ENCODE measurements around the gene CFDP1.

CFDP1 gene

GRCh38 chr16:75252049-75252864 lies 181.0 kb downstream of the CFDP1 start:
- DNase-seq (ENCODE audit: low read depth), result no peak
- TF ChIP-seq, protein P1, sequence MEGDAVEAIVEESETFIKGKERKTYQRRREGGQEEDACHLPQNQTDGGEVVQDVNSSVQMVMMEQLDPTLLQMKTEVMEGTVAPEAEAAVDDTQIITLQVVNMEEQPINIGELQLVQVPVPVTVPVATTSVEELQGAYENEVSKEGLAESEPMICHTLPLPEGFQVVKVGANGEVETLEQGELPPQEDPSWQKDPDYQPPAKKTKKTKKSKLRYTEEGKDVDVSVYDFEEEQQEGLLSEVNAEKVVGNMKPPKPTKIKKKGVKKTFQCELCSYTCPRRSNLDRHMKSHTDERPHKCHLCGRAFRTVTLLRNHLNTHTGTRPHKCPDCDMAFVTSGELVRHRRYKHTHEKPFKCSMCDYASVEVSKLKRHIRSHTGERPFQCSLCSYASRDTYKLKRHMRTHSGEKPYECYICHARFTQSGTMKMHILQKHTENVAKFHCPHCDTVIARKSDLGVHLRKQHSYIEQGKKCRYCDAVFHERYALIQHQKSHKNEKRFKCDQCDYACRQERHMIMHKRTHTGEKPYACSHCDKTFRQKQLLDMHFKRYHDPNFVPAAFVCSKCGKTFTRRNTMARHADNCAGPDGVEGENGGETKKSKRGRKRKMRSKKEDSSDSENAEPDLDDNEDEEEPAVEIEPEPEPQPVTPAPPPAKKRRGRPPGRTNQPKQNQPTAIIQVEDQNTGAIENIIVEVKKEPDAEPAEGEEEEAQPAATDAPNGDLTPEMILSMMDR (IDR thresholded peaks at IDR 0.05; ENCODE audit: low read depth, low read length, missing control alignments), result no peak
- H3K4me3 ChIP-seq (ENCODE audit: low read depth, low read length), result peak overlapping the region; percentile 15
- in situ Hi-C loops (cut with HindIII; ENCODE audit: low sequenced_read_pairs), result no loop called here

DNA sequence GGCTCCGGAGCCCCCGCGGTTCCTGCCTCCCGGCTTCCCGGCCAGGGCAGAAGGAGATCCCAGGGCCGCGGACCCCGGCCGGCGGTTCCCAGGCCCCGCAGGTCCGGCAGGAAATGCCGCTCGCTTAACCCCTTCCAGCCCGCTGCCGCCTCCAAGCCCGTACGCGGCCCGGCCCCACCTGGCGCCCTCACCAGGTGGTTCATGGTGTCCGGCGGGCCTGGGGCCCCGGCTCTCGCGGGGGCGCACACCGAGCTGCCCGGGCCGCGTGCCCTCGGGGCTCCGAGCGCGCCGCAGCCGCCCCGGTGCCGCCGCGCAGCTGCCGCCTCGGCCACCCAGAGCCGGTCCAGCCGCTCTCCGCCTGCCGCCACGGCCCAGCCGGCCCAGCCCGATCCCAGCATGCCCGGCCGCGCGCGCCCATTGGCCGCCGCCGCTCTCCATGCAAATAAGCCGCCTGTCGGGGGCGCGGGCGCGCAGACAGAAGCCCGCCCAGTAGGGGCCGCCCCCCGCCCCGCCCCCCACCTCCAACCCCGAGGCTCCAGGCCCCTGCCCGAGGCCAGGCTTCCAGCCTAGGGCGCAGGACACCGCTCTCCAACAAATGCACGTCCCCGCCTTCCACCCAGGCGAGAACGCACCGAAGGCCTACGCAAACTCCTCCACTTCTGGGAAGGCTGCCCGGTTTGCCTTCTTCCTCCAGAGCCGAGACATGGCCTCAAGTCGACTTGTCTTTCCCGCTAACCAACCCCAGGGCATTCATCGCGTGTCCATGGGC lies 181.8 kb downstream of the CFDP1 start, which contains the start of gene BCAR1:
TSS of gene BCAR1 (minus strand) at position 345 of the 769 bp plus-strand sequence. CDS start at position 203, 142 bp downstream.
- no peak for DNase-seq (ENCODE audit: low read depth)
- in situ Hi-C loops (cut with HindIII; ENCODE audit: low sequenced_read_pairs), result no loop called here
- TF ChIP-seq, protein P1 (IDR thresholded peaks at IDR 0.05; ENCODE audit: low read depth, low read length, missing control alignments), result no peak
- peak within 1 kb of the TSS; percentile 70 for H3K4me3 ChIP-seq (ENCODE audit: low read depth, low read length)

DNA sequence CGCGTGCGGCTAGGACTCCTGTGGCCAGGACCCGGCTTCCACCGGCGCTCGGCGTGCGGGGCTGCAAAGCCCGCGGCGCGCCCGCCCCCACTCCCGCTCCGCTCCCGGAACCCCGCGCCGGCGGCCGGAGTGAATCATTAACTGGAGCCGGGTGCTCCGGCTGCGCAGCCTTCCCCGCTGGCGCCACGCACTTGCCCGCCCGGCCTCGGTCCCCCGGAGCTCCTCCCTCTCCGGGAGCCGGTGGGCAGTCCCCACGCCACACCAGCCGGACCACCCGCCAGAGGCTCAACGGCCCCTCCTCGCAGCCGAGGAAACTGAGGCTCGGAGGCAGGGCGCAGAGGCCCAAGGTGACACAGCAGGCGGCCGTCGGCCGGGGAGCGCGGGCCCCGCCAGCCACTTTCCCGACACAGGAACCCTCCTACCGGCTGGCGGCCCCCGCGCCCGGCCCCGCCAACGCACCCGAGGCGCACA lies 182.5 kb downstream of the CFDP1 start:
- in situ Hi-C loops (cut with HindIII; ENCODE audit: low sequenced_read_pairs), result no loop called here
- TF ChIP-seq, protein P1 (IDR thresholded peaks at IDR 0.05; ENCODE audit: low read depth, low read length, missing control alignments), result no peak
- no peak for DNase-seq (ENCODE audit: low read depth)
- H3K4me3 ChIP-seq (ENCODE audit: low read depth, low read length), result peak overlapping the region; percentile 70

GRCh38 chr16:75250089-75250808 lies 183.1 kb downstream of the CFDP1 start:
- peak overlapping the region; percentile 70 for H3K4me3 ChIP-seq (ENCODE audit: low read depth, low read length)
- DNase-seq (ENCODE audit: low read depth), result no peak
- TF ChIP-seq, protein P1 (IDR thresholded peaks at IDR 0.05; ENCODE audit: low read depth, low read length, missing control alignments), result no peak
- in situ Hi-C loops (cut with HindIII; ENCODE audit: low sequenced_read_pairs), result no loop called here

DNA sequence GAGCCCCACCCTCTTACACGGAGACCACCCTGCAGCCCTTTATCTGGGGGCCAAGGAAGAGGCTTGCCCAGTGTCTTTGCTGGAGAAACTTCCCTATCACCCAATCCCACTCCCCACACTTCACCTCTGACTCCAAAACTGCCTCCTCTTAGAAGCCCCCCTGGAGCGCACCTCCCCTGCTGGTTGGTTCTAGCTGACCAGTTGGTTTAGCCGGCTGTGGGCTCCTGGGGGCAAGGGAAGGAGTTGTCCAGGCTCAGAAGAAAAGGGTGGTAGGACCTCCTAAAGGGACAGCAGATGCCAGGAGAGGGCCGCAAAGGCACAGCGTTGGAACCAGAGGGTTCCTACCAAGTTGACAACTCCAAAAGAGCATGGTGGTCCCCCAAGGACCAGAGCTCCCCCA lies 183.9 kb downstream of the CFDP1 start:
- TF ChIP-seq, protein P1 (IDR thresholded peaks at IDR 0.05; ENCODE audit: low read depth, low read length, missing control alignments), result no peak
- in situ Hi-C loops (cut with HindIII; ENCODE audit: low sequenced_read_pairs), result loop anchor here (25.0 kb wide), 1 partner anchor 138 kb away; no protein-coding TSS in a partner anchor

More for the DNA sequence above, 183.9 kb downstream of the CFDP1 start:
- DNase-seq (ENCODE audit: low read depth), result no peak
- H3K4me3 ChIP-seq (ENCODE audit: low read depth, low read length), result peak overlapping the region; percentile 70
